ENCODE results near the gene ITGA1. TPM values are rescaled to one million over a fixed set of nuclear protein-coding genes. Genes with fewer than 3 reads are reported as not detected.
"Not testable (repeated sequence)": the region's sequence is repeated elsewhere in the genome, so short reads cannot be mapped to it uniquely, and the experiment has no call there.

ITGA1 gene
- total RNA-seq, 1 donor from 2014 or later = 61.1 TPM

DNA sequence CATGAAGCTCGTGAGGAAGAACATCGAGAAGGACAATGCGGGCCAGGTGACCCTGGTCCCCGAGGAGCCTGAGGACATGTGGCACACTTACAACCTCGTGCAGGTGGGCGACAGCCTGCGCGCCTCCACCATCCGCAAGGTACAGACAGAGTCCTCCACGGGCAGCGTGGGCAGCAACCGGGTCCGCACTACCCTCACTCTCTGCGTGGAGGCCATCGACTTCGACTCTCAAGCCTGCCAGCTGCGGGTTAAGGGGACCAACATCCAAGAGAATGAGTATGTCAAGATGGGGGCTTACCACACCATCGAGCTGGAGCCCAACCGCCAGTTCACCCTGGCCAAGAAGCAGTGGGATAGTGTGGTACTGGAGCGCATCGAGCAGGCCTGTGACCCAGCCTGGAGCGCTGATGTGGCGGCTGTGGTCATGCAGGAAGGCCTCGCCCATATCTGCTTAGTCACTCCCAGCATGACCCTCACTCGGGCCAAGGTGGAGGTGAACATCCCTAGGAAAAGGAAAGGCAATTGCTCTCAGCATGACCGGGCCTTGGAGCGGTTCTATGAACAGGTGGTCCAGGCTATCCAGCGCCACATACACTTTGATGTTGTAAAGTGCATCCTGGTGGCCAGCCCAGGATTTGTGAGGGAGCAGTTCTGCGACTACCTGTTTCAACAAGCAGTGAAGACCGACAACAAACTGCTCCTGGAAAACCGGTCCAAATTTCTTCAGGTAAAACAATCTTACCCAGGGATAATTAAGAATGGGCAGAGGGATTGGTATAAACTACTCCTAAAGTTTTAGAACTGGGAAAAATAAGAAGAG is 12.9 kb downstream of the ITGA1 start:
- DNase-seq (ENCODE audit: low read depth in 2 of 2) = peak; percentile 59 to 83

DNA sequence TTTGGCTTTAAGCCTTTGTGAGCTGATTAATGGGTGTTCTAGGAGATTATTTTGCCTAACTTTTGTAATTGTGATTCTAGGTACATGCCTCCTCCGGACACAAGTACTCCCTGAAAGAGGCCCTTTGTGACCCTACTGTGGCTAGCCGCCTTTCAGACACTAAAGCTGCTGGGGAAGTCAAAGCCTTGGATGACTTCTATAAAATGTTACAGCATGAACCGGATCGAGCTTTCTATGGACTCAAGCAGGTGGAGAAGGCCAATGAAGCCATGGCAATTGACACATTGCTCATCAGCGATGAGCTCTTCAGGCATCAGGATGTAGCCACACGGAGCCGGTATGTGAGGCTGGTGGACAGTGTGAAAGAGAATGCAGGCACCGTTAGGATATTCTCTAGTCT is 13.6 kb downstream of the ITGA1 start:
- peak in 1 of 2 donors; percentile 43 for DNase-seq (ENCODE audit: low read depth in 2 of 2)

DNA sequence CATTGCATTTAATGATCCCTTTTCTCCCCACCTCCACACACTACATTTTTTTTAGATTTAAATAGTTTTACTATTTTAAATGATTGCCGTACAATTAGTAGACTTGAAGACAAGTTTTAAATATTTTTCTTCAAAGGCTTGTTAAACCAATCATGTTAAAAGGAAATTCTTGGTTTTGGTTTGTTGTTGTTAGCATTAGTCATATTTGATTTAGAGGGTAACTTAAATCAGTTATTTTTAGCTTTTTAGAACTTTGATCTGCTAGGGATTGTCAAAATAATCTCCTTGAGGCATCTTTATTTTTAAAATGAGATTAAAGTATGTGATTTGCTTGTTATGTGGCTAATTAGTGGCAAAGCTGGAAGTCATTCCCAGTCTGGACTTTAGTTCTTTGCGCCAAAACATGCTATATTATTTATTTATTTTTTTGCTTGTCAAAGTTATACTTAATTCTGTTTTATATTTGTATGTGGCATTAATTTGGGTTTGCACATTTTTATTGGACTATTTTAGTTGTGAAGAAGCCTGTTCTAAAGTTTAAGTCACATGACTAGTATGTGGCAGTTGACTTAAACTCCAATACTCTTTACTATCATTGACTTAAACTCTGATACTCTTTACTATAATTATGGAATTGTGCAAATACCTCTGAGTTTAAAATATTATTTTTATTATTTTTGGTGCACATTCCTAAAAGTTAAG is 14.7 kb downstream of the ITGA1 start:
- no peak for DNase-seq (ENCODE audit: low read depth in 2 of 2)

DNA sequence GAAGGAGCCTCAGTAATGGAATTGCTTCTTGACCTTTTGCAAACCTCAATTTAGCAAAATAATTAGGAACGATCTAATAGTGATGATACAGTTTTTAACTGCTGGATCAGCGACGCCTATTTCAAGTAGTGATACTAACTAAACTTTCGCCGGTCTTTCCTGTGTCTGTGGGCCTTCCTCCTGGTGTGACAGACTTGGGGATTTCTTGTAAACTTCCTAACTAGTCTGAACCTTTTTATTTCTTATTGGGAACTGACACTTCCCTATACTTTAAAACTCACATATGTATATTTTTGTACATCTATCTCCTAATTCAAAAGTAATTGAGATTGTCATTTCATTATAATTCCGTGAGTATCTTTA is 15.2 kb downstream of the ITGA1 start:
- no peak for DNase-seq (ENCODE audit: low read depth in 2 of 2)

DNA sequence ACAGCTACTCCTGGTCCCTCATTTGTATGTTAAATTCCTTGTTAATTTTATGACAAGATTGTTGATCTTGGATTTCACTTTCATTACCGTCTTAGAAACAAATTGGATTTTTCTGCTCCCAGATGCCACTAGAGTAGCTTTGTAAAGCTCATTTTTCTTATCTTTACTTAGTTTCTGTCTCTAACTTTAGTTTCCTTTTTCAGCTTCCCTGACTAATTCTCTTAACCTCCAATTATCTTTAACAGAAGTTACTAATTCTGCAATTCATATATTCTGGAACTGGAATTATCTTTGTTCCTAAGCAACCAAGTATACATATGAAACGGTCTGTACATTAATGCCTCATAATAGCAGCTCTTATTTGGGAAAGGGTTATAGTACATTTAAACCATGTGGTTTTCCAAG is 16.7 kb downstream of the ITGA1 start:
- no peak for DNase-seq (ENCODE audit: low read depth in 2 of 2)

DNA sequence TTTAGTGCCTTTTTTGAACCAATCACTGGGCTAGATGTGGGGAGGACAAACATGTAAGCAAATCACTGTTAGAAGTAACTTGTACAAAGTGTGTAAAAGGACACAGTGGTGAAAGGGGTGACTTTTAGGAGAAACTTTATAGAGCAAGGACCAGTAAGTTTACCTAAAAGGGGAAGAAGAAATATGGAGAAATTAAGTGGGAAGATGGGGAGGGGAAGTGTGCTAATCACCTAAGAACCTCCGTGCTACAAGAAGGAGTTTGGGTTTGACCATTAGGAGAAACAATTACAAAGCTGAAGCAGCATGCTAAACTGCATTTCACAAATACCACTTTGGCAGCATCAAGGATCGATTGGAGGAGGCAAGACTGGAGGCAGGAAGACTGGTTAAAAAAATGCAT is 17.3 kb downstream of the ITGA1 start:
- DNase-seq (ENCODE audit: low read depth in 2 of 2) = no peak

DNA sequence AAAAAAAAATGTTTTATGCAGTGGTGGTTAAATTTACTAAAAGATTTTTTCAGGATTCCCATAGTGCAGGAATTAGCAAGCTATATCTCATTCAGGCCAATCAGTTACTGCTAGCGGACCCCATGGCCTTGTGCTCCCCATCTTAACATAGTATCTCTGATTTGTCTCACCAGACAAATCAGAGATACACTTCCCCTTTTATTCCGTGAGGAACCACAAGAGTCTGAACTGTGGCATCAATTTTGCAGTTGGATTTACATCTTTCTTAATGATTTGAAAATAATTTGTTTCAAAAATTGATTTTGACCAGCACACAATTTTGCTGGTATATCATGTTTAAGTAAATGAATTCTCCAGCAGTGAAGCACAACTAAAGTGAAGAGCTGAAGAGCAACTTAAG is 17.9 kb downstream of the ITGA1 start:
- DNase-seq (ENCODE audit: low read depth in 2 of 2) = no peak

DNA sequence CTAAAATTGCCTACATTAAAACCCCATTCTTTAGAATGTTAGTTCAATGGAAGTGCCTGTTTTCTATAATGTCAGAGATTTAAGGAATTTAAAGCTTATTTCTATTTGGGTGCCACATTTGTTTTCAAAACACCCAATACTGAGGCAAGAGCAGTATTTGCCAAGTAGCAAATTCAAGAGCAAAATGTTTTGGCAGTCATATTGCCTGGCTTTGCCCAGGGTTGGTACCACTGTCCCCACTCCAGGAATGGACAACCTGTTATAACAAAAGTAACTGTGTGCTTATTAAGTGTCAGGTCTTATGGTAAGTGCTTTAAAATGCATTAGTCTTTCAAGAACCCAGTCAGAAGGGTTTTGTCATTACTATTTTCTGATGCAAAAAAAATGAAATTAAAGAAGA is 19.3 kb downstream of the ITGA1 start:
- no peak for DNase-seq (ENCODE audit: low read depth in 2 of 2)

DNA sequence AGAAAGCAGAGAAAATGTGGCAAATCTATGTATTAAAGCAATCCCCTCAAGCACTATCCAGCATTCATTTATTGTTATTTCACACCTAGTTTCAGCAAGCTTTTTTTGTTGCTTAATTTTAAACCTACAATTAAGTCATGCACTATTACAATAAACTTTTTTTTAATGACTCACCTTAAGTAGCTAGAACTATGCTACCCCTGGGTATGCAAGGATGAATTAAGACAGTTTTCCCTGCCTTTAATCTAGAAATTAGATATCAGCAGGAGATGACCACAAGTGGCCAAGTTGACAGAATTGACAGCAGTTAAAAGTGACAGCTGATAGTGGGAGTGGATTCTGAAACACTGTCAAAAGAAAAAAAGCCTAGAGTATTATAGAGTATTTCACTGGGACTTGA is 20.0 kb downstream of the ITGA1 start:
- DNase-seq (ENCODE audit: low read depth in 2 of 2) = no peak

DNA sequence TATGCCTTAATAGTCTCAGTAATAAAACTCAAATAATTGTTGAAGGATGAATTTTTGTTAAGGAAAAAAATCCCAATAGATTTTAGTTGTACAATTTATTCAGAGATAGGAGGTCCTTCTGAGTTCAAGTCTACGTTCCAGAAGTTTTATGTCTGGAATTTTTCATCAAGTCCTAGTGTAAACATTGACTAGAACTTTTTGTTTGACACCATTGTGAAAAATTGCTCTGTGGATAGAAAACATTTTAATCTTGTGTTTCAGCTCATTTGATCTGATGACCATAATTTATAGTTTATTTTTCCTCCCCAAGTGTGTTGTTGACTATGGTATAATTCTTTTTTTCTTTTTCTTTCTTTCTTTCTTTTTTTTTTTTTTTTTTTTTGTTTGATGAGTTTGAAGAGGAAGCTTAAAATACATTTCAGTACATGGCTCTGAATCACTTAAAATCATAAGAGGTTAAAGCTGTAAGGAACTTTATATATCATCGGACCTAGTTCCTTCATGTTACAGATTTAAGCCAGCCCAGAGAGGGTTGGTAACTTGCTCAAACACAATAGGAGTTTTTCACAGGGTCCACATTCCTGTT is 20.7 kb downstream of the ITGA1 start:
- no peak for DNase-seq (ENCODE audit: low read depth in 2 of 2)

DNA sequence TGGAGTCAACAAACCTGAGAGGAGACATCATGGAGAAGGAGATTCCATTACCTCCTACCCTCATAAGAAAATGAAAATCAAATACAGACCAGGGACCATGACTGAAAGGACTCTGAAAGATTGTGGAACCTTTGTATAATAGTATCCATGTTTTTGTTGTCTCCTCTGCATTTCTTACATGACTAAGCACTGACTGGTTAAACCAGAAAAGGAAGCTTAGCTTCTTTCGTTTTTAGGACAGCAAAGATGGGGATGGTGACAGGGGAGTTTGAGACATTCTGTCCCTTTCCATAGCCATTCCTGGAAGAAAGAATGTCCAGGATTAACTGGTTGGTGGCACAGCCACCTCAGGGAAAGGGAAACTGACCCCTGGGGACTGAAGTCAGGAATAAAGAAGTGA is 22.2 kb downstream of the ITGA1 start:
- DNase-seq (ENCODE audit: low read depth in 2 of 2) = no peak

DNA sequence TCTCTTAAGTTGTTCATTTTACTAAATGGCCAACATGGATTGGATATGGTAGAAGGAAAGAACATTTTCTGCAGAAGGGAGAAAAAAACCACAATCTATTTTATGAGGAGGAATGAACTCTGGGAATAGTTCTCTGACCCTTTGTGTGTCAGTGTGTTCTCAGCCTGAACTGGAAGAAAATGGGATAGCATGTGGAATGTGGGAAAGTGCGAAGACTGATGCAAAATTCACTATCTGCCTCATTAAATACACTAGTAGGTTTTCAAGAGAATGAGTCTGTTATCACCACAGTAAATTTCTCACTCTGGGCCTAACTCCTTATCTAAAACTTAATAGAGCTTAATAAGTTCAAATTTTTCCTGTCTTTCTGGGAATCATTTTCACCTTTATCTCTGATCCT is 22.7 kb downstream of the ITGA1 start:
- DNase-seq (ENCODE audit: low read depth in 2 of 2) = no peak

DNA sequence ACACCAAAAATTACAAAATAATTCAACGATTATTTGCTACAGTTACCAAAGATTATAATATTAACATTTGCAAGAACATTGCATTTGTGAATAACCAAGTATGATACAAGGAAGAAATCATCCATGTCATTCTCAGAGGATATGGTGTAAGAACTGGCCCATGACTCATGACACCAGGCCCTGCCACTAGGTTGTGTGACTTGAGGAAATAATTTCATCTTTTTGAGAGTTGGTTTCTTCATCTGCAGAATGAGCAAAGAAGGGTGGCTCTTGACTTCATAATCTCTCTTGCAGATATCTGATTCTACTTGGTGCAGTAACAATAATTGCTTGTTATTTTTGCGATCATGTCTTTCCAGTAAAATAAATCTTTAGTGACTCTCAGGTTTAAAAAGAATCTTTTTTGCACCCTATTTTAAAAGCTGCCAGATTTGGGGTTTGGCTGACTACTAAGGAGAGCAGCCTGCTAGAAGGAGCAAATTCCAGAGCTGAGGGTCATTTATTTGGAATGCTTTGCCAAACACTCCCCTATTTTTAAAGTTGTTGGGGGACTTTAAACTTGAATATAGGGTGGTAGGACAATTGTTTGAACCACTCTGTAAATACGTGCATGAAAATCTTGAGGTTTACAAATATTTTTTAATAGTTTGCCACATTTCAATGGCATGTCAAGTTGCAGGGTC is 23.5 kb downstream of the ITGA1 start:
- DNase-seq (ENCODE audit: low read depth in 2 of 2) = no peak

DNA sequence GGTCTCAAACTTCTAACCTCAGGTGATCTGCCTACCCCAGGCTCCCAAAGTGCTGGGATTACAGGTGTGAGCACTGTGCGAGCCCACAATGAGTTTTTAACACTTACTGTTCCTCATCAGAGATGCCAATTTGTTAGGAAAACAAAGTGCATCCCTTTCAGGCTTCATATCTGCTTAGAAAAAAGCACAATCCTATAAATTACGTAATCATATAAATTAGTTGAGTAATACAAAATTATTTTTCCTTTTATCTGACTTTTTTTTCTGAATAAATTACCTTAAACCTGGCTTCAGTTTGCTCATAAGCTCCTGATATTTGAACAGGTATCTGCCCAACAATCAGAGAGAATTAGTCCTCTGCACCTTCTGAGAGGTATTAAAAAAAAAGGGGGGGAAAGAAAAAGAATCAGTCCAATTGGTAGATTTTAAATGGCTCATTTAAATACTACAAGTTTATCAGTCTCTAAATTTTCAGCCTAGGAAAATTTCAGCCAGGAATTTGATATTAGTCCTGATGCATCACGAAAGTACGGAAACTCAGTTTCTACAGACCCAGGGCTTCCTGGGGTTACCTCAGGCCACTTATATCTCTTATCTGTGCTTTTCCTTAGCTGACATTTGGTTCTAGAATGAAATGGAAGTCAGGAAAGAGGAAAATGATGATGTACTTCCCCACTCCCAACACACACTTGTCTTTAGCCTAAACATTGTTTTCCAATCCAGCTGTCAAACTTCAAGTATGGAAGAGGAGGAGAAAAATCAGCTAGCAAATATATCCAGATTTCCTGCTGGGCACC is 26.8 kb downstream of the ITGA1 start:
- peak in 1 of 2 donors; percentile 66 for DNase-seq (ENCODE audit: low read depth in 2 of 2)

DNA sequence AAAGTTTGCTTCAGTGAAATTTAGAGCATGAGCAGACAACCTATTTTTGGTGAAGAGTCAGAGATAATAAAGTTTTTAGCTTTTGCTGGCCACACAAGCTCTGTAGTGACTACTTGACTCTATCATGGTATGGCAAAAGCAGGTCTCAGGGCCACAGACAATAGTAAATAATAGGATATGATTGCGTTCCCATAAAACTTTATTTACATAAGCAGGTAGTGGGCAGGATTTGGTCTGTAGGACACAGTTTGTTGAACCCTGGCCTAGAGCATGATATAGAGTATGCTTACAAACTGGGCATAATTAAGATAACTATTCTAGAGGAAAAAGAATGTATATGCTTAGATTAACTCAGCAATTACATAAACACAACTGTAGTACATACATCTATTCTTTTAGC is 30.1 kb downstream of the ITGA1 start:
- no peak for DNase-seq (ENCODE audit: low read depth in 2 of 2)

DNA sequence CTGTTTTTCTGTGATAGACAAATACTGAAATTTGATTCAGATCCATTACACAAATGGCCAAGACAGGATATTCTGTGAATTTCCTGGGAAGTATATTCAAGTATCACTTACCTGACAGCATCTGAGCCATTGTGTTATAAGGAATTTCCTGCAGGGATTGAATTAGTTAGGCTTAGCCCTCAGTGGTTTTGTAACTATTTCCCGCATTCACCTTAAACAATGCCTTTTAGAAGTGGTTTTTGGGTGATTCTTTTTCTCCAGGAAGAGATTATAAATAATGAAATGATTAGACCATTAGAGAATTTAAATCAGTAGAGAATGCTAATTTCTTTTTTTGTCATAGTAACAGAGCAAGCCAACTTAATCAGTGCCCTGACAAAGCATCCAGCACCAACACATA is 30.6 kb downstream of the ITGA1 start:
- DNase-seq (ENCODE audit: low read depth in 2 of 2) = no peak

DNA sequence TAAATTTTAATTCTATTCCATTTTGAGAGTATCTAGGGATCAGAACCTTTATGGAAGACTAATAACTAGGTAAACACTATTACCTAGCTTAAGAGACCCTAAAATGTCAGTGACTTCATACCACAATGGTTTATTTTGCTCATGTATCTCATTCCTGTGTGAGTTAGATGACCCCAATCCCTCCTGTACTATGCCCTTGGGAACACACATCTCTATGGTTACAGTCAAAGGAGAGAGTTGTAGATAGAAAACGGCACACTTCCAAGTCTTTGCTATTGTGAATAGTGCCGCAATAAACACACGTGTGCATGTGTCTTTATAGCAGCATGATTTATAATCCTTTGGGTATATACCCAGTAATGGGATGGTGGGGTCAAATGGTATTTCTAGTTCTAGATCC is 31.1 kb downstream of the ITGA1 start:
- DNase-seq (ENCODE audit: low read depth in 2 of 2) = not testable (repeated sequence)

DNA sequence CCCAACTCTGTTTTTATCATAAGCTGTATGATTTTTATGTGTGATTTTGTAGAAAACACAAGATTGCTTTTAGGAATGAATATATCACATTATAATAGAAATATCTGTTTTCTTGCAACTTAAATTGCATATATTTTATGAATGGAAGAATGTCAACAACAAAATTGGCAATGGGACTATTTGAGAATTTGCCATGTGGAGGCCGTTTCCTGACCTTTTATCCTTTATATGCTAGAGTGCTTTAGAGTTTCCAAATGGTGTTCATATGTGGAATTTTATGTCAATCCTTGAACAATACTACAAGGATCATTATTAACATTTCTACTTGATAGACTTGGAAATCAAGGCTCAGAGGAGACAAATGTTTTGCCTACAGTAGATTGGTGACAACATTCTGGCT is 34.2 kb downstream of the ITGA1 start:
- peak in 1 of 2 donors; percentile 19 for DNase-seq (ENCODE audit: low read depth in 2 of 2)

DNA sequence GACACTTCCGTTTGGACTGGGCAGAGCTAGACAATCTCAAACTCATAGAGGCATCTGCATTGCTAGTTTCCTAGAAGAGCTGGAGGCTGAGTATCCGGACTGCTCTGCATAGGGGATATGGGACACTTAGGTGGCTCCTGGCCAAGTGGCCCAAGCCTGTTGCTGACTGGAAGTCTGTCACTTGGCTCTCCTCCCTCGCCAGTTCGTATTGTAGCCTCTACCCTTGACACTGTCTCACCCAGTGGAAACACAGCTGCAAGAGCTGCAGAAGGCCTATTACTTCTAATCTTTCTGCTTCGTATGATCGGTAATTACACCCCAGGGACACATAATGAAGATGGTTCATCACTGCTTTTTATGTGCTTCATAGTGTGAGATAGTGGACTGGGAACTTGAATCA is 34.7 kb downstream of the ITGA1 start:
- peak in 1 of 2 donors; percentile 32 for DNase-seq (ENCODE audit: low read depth in 2 of 2)

DNA sequence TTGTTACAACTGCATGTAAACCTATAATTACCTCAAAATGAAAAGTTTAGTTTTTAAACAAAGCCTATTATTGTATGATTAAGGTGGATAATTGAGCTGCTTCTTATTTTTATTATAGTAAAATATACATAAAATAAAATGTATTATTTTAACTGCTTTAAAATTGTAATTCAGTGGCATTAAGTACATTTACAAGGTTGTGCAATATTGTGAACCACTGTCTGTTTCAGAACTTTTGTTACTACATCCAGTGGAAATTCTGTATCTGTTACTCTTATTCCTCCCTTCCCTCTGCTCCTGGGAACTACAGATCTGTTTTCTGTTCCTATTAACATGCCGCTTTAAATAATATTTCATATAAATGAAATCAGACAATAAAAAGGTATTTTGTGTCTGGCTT is 37.1 kb downstream of the ITGA1 start:
- DNase-seq (ENCODE audit: low read depth in 2 of 2) = no peak

DNA sequence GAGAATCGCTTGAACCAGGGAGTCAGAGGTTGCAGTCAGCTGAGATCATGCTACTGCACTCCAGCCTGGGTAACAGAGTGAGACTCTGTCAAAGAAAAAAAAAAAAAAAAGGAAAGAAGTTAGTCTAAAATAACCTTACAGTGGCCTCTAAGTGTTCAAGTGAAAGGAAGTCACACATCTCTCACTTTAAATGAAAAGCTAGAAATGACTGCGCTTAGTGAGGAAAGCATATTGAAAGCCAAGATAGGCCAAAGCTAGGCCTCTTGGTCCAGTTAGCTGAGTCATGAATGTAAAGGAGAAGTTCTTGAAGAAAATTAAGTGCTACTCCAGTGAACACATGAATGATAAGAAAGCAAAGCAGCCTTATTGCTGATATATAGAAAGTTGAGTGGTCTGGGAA is 38.1 kb downstream of the ITGA1 start:
- DNase-seq (ENCODE audit: low read depth in 2 of 2) = no peak

Data from dermis microvascular lymphatic vessel endothelial cell (primary cell).